ENCODE data around the gene GLP1R.

DNA sequence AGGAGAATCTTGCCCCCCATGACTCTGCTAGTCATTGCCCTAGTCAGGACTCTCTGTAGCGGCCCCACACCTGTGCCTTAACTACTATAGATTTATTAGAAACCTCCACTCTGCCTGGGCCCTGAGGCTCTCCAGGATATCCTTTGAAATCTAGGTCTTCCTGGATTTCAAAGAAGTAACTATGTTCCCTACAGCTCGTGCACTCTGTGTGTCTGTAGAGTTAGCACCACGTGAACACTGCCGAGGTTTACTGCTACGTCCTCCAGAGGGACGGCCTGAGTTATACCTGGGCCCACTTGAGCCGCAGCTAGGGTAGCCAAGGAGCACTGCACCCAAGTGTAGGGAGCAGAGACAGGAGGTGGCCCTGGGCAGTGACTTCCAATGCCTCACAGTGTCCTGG lies 19.8 kb downstream of the GLP1R start:
- TF ChIP-seq CTCF (IDR thresholded peaks at IDR 0.05; ENCODE audit: poor library complexity, severe bottlenecking), result no peak
- TF ChIP-seq RAD21 (conservative IDR thresholded peaks at IDR 0.05), result no peak
- no peak for TF ChIP-seq MXI1 (conservative IDR thresholded peaks at IDR 0.05; ENCODE audit: poor library complexity, severe bottlenecking)
- no peak for TF ChIP-seq EZH2 (IDR thresholded peaks at IDR 0.05; ENCODE audit: borderline replicate concordance, insufficient read depth, low read length, poor library complexity, severe bottlenecking)
- no peak for TF ChIP-seq EP300 (conservative IDR thresholded peaks at IDR 0.05; ENCODE audit: poor library complexity, severe bottlenecking)
- TF ChIP-seq SMC3 (conservative IDR thresholded peaks at IDR 0.05; ENCODE audit: poor library complexity), result no peak

All from neural cell (in vitro differentiated cells).